ENCODE results near the gene PDIA6.
A peak's percentile ranks its signal among the peaks of the same experiment; 100 is the strongest.

Gene PDIA6

GRCh38 chr2:10779776-10780490 is 32.7 kb downstream of the PDIA6 start:
- DNase-seq = no peak

GRCh38 chr2:10778724-10779115 is 33.9 kb downstream of the PDIA6 start:
- DNase-seq = no peak

- DNase-seq = peak; percentile 52
These were observed 34.5 kb downstream of the PDIA6 start for GRCh38 chr2:10777842-10778723.

- no peak for DNase-seq
These were observed 35.3 kb downstream of the PDIA6 start for GRCh38 chr2:10777111-10777841.

- peak; percentile 51 for DNase-seq
These were observed 36.2 kb downstream of the PDIA6 start for GRCh38 chr2:10776231-10776977.

GRCh38 chr2:10775831-10776230 is 36.8 kb downstream of the PDIA6 start:
- DNase-seq = peak; percentile 50

- DNase-seq = peak; percentile 53
These were observed 37.4 kb downstream of the PDIA6 start for GRCh38 chr2:10775021-10775780.

GRCh38 chr2:10774394-10774793 is 38.2 kb downstream of the PDIA6 start:
- no peak for DNase-seq

GRCh38 chr2:10773821-10774341 is 38.7 kb downstream of the PDIA6 start:
- peak; percentile 93 for DNase-seq

- peak; percentile 50 for DNase-seq
These were observed 39.7 kb downstream of the PDIA6 start for GRCh38 chr2:10772868-10773215.

- no peak for DNase-seq
These were observed 40.3 kb downstream of the PDIA6 start for GRCh38 chr2:10772201-10772867.

GRCh38 chr2:10771786-10772185 is 40.8 kb downstream of the PDIA6 start:
- no peak for DNase-seq

GRCh38 chr2:10770956-10771750 is 41.4 kb downstream of the PDIA6 start:
- DNase-seq = peak; percentile 47

- no peak for DNase-seq
These were observed 44.5 kb downstream of the PDIA6 start for GRCh38 chr2:10768063-10768507.

- no peak for DNase-seq
These were observed 46.7 kb downstream of the PDIA6 start for GRCh38 chr2:10765914-10766313.

- DNase-seq = peak; percentile 59
These were observed 47.1 kb downstream of the PDIA6 start for GRCh38 chr2:10765461-10765860.

GRCh38 chr2:10764896-10765295 is 47.7 kb downstream of the PDIA6 start:
- DNase-seq = peak; percentile 63

- no peak for DNase-seq
These were observed 48.3 kb downstream of the PDIA6 start for GRCh38 chr2:10764096-10764785.

- DNase-seq = no peak
These were observed 49.2 kb downstream of the PDIA6 start for GRCh38 chr2:10763461-10763800.
